Stimulated activated memory B cell treated with anti-CD40 and anti-IgM and Interleukin-4, amounts not matched to agents 10 μg/mL and 1 μg/mL and 100 μg/mL, for 72 hours (primary cell): ENCODE data around the gene DNAI1.

Experiments used
- ATAC-seq: fragments of 150-1000 bp; cut with Tn5 transposase; 2 replicates; pipeline ENCODE4 v1.10.0; 2021
- H3K27ac Mint-ChIP-seq: one replicate; pipeline ENCODE4 v1.8.0; 2022; ENCODE audit warnings: mild to moderate bottlenecking, mixed read lengths
- H3K27me3 Mint-ChIP-seq: one replicate; pipeline ENCODE4 v1.8.0; 2022; ENCODE audit warnings: mixed read lengths
- H3K36me3 Mint-ChIP-seq: one replicate; pipeline ENCODE4 v1.8.0; 2022; ENCODE audit warnings: mixed read lengths
- H3K4me1 Mint-ChIP-seq: one replicate; pipeline ENCODE4 v1.8.0; 2022; ENCODE audit warnings: mixed read lengths
- H3K4me3 Mint-ChIP-seq: one replicate; pipeline ENCODE4 v1.8.0; 2022; ENCODE audit warnings: mild to moderate bottlenecking, moderate library complexity, mixed read lengths
- H3K9me3 Mint-ChIP-seq: one replicate; pipeline ENCODE4 v1.8.0; 2022; ENCODE audit warnings: mixed read lengths

DNAI1 gene

DNA sequence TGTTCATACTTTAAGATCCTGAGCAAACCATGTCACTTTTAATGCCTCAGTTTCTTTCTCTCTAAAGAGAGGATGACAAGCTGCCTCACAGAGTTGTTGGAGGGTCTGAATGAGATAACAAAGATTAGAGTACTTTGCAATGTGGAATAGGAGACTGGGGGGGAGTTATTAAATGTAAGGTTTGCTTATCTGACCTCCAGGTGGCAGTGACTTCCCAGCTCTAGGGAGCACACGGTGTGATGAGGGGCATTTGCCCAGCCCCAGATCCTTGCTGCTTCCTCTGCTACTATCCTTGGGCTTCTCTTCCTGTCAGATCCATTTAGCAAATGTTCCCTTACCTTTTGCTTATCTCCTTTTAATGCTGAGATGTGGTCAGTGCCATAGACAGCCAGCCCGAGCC, 33.4 kb downstream of the DNAI1 start:
- Mint-ChIP-seq H3K4me1 (no peaks in the 10 kb centered on the region), H3K27ac (no peak overlapping the region), H3K4me3 (no peak overlapping the region), H3K27me3 (peaks cover 69% of the 10 kb centered on the region), H3K36me3 (no peaks in the 10 kb centered on the region), H3K9me3 (no peaks in the 10 kb centered on the region)
- no peak for ATAC-seq

DNA sequence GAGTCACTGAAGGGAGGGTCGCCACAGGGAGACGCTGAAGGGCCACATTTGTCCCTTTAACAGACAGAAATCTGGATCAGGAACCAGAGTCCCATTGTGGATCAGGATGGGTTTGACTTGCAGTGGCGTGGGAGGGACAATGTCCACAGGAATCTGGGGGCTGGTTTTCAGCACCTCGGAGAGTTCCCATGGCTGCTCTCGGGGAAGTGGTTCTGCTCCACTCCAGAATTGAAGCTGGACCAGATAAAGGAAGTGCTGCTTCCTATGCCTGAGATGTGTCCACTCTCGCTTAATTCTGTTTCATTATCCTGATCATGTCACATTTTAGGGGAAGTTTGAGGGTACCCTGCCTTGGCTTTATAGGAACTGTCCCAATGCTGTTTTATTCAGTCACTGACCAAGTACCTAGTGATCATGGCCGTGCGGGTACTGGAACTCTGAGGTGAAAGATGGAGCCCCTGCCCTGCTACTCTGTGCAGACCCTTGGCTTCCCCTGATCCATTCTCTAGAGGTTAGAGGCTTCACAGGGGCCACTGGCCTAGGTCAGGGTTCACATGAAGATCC, 35.4 kb downstream of the DNAI1 start:
- no peaks in the 10 kb centered on the region for H3K36me3 Mint-ChIP-seq
- no peak overlapping the region for H3K4me3 Mint-ChIP-seq
- no peak overlapping the region for H3K27ac Mint-ChIP-seq
- no peaks in the 10 kb centered on the region for H3K9me3 Mint-ChIP-seq
- H3K4me1 Mint-ChIP-seq = no peaks in the 10 kb centered on the region
- ATAC-seq = no peak
- H3K27me3 Mint-ChIP-seq = peaks cover 52% of the 10 kb centered on the region

- H3K27me3 Mint-ChIP-seq = peaks cover 48% of the 10 kb centered on the region
- H3K4me3 Mint-ChIP-seq = no peak overlapping the region
- H3K4me1 Mint-ChIP-seq = no peaks in the 10 kb centered on the region
- H3K36me3 Mint-ChIP-seq = no peaks in the 10 kb centered on the region
- no peaks in the 10 kb centered on the region for H3K9me3 Mint-ChIP-seq
- no peak for ATAC-seq
- H3K27ac Mint-ChIP-seq = no peak overlapping the region
Observed at GRCh38 chr9:34496149-34496712, 37.6 kb downstream of the DNAI1 start.

GRCh38 chr9:34498553-34498952, 39.9 kb downstream of the DNAI1 start:
- H3K27me3 Mint-ChIP-seq = peaks cover 29% of the 10 kb centered on the region
- no peak overlapping the region for H3K4me3 Mint-ChIP-seq
- no peaks in the 10 kb centered on the region for H3K4me1 Mint-ChIP-seq
- H3K27ac Mint-ChIP-seq = no peak overlapping the region
- H3K36me3 Mint-ChIP-seq = no peaks in the 10 kb centered on the region
- H3K9me3 Mint-ChIP-seq = no peaks in the 10 kb centered on the region
- no peak for ATAC-seq

- Mint-ChIP-seq H3K27ac (no peak overlapping the region), H3K9me3 (no peaks in the 10 kb centered on the region), H3K27me3 (peaks cover 29% of the 10 kb centered on the region), H3K4me3 (no peak overlapping the region), H3K36me3 (no peaks in the 10 kb centered on the region), H3K4me1 (no peaks in the 10 kb centered on the region)
- ATAC-seq = no peak
Observed at GRCh38 chr9:34499076-34499475, 40.5 kb downstream of the DNAI1 start.

DNA sequence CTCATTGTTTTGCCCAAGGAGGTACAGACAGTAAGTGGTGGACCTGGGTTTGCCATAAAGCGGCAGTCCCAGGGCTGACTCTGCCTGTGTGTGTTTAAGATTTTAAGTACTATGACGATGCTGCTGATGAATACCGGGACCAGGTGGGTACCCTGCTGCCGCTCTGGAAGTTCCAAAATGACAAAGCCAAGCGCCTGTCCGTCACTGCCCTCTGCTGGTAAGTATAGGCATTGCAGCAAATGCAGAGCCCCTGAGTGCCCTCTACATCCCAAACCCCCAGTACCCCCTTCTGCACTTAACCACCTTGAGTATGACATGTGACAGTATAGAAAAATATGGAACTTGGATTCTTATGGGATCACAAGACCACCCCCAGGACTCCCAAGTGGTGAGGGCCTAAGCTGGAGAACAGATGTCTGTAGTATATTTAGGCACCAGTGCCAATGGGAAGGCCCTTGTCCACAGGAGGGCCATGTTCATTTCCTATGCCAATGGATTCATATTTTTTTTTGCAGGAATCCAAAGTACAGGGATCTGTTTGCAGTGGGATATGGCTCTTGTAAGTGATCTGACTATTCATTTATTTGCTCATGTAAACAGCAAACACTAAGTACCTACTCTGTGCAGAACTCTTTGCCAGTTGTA, 42.1 kb downstream of the DNAI1 start:
- Mint-ChIP-seq H3K4me3 (no peak overlapping the region), H3K4me1 (no peaks in the 10 kb centered on the region), H3K27ac (no peak overlapping the region), H3K36me3 (no peaks in the 10 kb centered on the region), H3K9me3 (no peaks in the 10 kb centered on the region), H3K27me3 (peaks cover 43% of the 10 kb centered on the region)
- peak; percentile 76 for ATAC-seq

DNA sequence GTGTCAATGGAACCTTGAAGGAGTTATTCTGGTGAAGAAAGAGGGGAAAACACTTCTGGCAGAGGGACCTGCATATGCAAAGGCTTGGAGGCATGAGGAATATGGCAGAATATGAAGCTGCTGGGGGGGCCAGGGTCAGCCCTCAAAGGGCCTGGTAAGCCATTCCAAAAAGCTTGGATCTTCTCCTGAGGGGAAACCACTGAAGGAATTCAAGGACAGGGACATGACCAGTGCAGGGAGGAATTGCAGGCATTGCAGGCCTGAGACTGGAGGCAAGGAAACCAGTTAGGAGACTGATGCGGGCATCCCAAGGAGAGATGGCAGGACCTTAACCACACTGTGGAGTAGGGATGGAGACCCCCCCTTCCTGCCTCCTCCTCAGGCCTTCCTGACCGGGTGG, 42.8 kb downstream of the DNAI1 start:
- peaks cover 46% of the 10 kb centered on the region for H3K27me3 Mint-ChIP-seq
- ATAC-seq = no peak
- no peaks in the 10 kb centered on the region for H3K9me3 Mint-ChIP-seq
- H3K4me1 Mint-ChIP-seq = no peaks in the 10 kb centered on the region
- H3K4me3 Mint-ChIP-seq = no peak overlapping the region
- H3K27ac Mint-ChIP-seq = no peak overlapping the region
- H3K36me3 Mint-ChIP-seq = no peaks in the 10 kb centered on the region

GRCh38 chr9:34501889-34502425, 43.4 kb downstream of the DNAI1 start:
- Mint-ChIP-seq H3K27ac (no peak overlapping the region), H3K4me3 (no peak overlapping the region)

GRCh38 chr9:34502471-34502870, 43.9 kb downstream of the DNAI1 start:
- H3K27ac Mint-ChIP-seq = no peak overlapping the region
- H3K27me3 Mint-ChIP-seq = peaks cover 46% of the 10 kb centered on the region
- H3K9me3 Mint-ChIP-seq = no peaks in the 10 kb centered on the region
- H3K4me3 Mint-ChIP-seq = no peak overlapping the region
- no peak for ATAC-seq
- no peaks in the 10 kb centered on the region for H3K36me3 Mint-ChIP-seq
- no peaks in the 10 kb centered on the region for H3K4me1 Mint-ChIP-seq

More at GRCh38 chr9:34501889-34502425, 43.4 kb downstream of the DNAI1 start:
- Mint-ChIP-seq H3K9me3 (no peaks in the 10 kb centered on the region), H3K27me3 (peaks cover 46% of the 10 kb centered on the region), H3K4me1 (no peaks in the 10 kb centered on the region), H3K36me3 (no peaks in the 10 kb centered on the region)
- ATAC-seq = no peak

DNA sequence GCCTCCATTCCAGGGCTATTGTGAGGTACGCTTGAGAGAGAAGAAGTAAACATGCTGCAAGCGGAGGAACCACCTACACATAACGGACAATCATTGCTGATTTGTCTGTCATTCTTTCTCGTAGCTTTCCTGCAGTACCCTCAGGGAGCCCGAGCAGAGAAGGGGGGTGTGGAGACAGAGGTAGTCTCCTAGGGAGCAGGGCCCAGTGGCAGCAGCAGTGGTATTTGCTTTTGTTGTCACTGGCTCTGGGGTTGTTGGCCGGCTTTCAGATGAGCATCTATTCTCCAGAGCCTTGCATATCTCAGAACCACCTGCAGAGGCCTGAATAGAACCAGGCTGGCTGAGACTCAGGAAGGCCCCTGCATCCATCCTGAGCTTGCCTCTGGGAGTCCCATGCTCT, 44.3 kb downstream of the DNAI1 start:
- no peak overlapping the region for H3K27ac Mint-ChIP-seq
- no peaks in the 10 kb centered on the region for H3K36me3 Mint-ChIP-seq
- H3K27me3 Mint-ChIP-seq = peaks cover 46% of the 10 kb centered on the region
- no peak overlapping the region for H3K4me3 Mint-ChIP-seq
- H3K4me1 Mint-ChIP-seq = no peaks in the 10 kb centered on the region
- no peaks in the 10 kb centered on the region for H3K9me3 Mint-ChIP-seq
- ATAC-seq = no peak

GRCh38 chr9:34503406-34503805, 44.8 kb downstream of the DNAI1 start:
- peaks cover 46% of the 10 kb centered on the region for H3K27me3 Mint-ChIP-seq
- H3K27ac Mint-ChIP-seq = no peak overlapping the region
- no peaks in the 10 kb centered on the region for H3K36me3 Mint-ChIP-seq
- no peaks in the 10 kb centered on the region for H3K4me1 Mint-ChIP-seq
- no peaks in the 10 kb centered on the region for H3K9me3 Mint-ChIP-seq
- H3K4me3 Mint-ChIP-seq = no peak overlapping the region
- no peak for ATAC-seq

- H3K4me1 Mint-ChIP-seq = no peaks in the 10 kb centered on the region
- H3K9me3 Mint-ChIP-seq = no peaks in the 10 kb centered on the region
- no peak for ATAC-seq
- peaks cover 32% of the 10 kb centered on the region for H3K27me3 Mint-ChIP-seq
- H3K27ac Mint-ChIP-seq = no peak overlapping the region
- H3K36me3 Mint-ChIP-seq = no peaks in the 10 kb centered on the region
- no peak overlapping the region for H3K4me3 Mint-ChIP-seq
Observed at GRCh38 chr9:34505370-34506120, 46.9 kb downstream of the DNAI1 start.

DNA sequence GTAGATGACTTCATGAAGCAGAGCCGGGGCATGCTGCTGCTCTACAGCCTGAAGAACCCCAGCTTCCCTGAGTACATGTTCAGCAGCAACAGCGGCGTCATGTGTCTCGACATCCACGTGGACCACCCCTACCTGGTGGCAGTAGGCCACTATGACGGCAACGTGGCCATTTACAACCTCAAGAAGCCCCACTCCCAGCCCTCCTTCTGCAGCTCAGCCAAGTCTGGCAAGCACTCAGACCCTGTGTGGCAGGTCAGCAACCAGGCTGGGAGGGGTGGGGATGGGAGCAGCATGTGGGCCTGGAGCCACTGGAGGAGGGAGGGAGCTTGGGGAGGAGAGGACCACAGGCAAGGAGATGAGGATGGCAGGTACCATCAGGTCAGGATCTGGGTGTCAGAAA, 48.0 kb downstream of the DNAI1 start:
- Mint-ChIP-seq H3K9me3 (no peaks in the 10 kb centered on the region), H3K36me3 (no peaks in the 10 kb centered on the region), H3K27ac (no peak overlapping the region), H3K27me3 (peaks cover 29% of the 10 kb centered on the region), H3K4me1 (no peaks in the 10 kb centered on the region), H3K4me3 (no peak overlapping the region)
- no peak for ATAC-seq

DNA sequence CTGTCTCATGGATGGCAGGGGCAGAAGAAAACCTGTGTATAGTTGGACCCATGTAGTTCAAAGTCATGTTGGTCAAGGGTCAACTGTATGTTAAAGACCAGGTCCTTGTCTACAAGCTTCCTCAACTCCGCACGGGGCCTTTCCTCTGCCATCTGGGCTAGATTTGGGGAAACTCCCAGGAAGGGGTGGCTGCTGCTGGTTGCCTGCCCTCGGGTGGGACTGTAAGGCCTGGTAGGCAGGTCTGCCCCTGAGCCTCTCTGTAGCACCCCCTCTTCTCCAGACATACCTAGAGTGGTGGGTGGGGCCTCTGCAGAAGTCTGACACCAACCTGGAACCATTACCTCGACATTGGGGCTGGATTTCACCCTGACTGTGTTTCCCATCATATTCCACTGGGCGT, 49.0 kb downstream of the DNAI1 start:
- Mint-ChIP-seq H3K27me3 (peaks cover 29% of the 10 kb centered on the region), H3K27ac (no peak overlapping the region), H3K36me3 (no peaks in the 10 kb centered on the region), H3K4me1 (no peaks in the 10 kb centered on the region), H3K9me3 (no peaks in the 10 kb centered on the region), H3K4me3 (no peak overlapping the region)
- no peak for ATAC-seq

DNA sequence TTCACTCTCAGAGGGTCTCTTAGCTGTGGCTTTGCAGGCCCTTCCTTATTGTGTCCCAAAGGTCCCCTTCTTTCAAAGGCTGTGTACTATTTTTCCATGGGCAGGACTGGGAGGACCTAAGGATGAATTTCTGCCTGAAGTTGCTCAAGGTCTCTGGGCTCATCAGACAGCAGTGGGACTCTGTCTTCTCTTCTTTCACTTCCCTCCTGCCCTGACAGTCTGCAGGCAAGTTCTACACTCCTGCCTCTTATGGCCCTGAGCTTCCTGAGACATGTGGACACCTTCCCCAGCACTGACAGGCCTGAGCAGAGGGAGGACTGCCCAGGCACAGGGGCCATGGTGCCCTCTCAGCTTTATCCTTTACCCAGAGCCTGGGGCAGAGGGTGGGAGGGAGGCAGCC, 49.4 kb downstream of the DNAI1 start:
- H3K27ac Mint-ChIP-seq = no peak overlapping the region

More for the DNA sequence above, 49.4 kb downstream of the DNAI1 start:
- H3K4me1 Mint-ChIP-seq = no peaks in the 10 kb centered on the region
- no peak for ATAC-seq
- no peaks in the 10 kb centered on the region for H3K36me3 Mint-ChIP-seq
- H3K27me3 Mint-ChIP-seq = peaks cover 29% of the 10 kb centered on the region
- no peaks in the 10 kb centered on the region for H3K9me3 Mint-ChIP-seq
- no peak overlapping the region for H3K4me3 Mint-ChIP-seq
